Trophoblast cell (in vitro differentiated cells and primary cell): ENCODE results near the gene UBL7.
A peak's percentile ranks its signal among the peaks of the same experiment; 100 is the strongest.

Source experiments
- DNase-seq, 2 donors: peaks; one replicate each; pipeline ENCODE4 v3.0.0-alpha.2; 2016
- H2AFZ ChIP-seq: 2 replicates; pipeline ENCODE4 v1.6.1; 2013; ENCODE audit warnings: low read length, moderate library complexity, mild to moderate bottlenecking; ENCODE audit not compliant: insufficient read depth, poor library complexity
- H2AK5ac ChIP-seq: 2 replicates; pipeline ENCODE4 v1.6.1; 2013; ENCODE audit warnings: mild to moderate bottlenecking, low read length
- H2BK120ac ChIP-seq: 2 replicates; pipeline ENCODE4 v1.6.1; 2013; ENCODE audit warnings: low read length, mild to moderate bottlenecking, moderate library complexity; ENCODE audit not compliant: insufficient read depth, poor library complexity
- H2BK12ac ChIP-seq: 2 replicates; pipeline ENCODE4 v1.6.1; 2013; ENCODE audit warnings: mild to moderate bottlenecking, low read length, moderate library complexity
- H2BK5ac ChIP-seq: 2 replicates; pipeline ENCODE4 v1.6.1; 2013; ENCODE audit warnings: low read length, low read depth, moderate library complexity, mild to moderate bottlenecking; ENCODE audit not compliant: poor library complexity
- H3K14ac ChIP-seq: 2 replicates; pipeline ENCODE4 v1.6.1; 2013; ENCODE audit warnings: mild to moderate bottlenecking, low read length
- H3K18ac ChIP-seq: 2 replicates; pipeline ENCODE4 v1.6.1; 2013; ENCODE audit warnings: mild to moderate bottlenecking, low read length
- H3K23ac ChIP-seq: 2 replicates; pipeline ENCODE4 v1.6.1; 2013; ENCODE audit warnings: low read length
- H3K27ac ChIP-seq: 2 replicates; pipeline ENCODE4 v1.5.1; 2013; ENCODE audit warnings: low read depth, mild to moderate bottlenecking, inconsistent platforms, low read length, moderate library complexity
- H3K27me3 ChIP-seq: 2 replicates; pipeline ENCODE4 v1.6.1; 2013; ENCODE audit warnings: inconsistent platforms, mild to moderate bottlenecking, low read length, moderate library complexity; ENCODE audit not compliant: insufficient read depth
- H3K36me3 ChIP-seq, 2 experiments: 1 replicate in 1 of 2; 2 replicates in 1 of 2; pipeline ENCODE4 v1.6.1; 2013; ENCODE audit warnings: low read length in 2 of 2, mild to moderate bottlenecking in 2 of 2, moderate library complexity in 1 of 2; ENCODE audit not compliant: insufficient read depth in 2 of 2, control insufficient read depth in 1 of 2
- H3K4ac ChIP-seq: 2 replicates; pipeline ENCODE4 v1.6.1; 2013; ENCODE audit warnings: low read depth, mild to moderate bottlenecking, low read length, moderate library complexity
- H3K4me1 ChIP-seq, 2 experiments: 1 replicate in 1 of 2; 2 replicates in 1 of 2; pipeline ENCODE4 v1.6.1; 2013; ENCODE audit warnings: low read length in 2 of 2, mild to moderate bottlenecking in 2 of 2, moderate library complexity in 1 of 2; ENCODE audit not compliant: insufficient read depth in 2 of 2, control insufficient read depth in 1 of 2
- H3K4me2 ChIP-seq: 2 replicates; pipeline ENCODE4 v1.6.1; 2013; ENCODE audit warnings: inconsistent platforms, mild to moderate bottlenecking, low read length, moderate library complexity
- H3K4me3 ChIP-seq: 2 replicates; pipeline ENCODE4 v1.5.1; 2013; ENCODE audit warnings: mild to moderate bottlenecking, low read depth, low read length, inconsistent platforms
- H3K79me1 ChIP-seq: one replicate; pipeline ENCODE4 v1.6.1; 2013; ENCODE audit warnings: low read length
- H3K79me2 ChIP-seq: 2 replicates; pipeline ENCODE4 v1.6.1; 2013; ENCODE audit warnings: low read length, mild to moderate bottlenecking; ENCODE audit not compliant: control insufficient read depth, insufficient read depth, poor library complexity
- H3K9ac ChIP-seq: 2 replicates; pipeline ENCODE4 v1.6.1; 2013; ENCODE audit warnings: mild to moderate bottlenecking, low read length
- H3K9me3 ChIP-seq: 2 replicates; pipeline ENCODE4 v1.6.1; 2013; ENCODE audit warnings: low read depth, mild to moderate bottlenecking, control low read depth, inconsistent platforms, low read length; ENCODE audit not compliant: insufficient read depth
- H4K12ac ChIP-seq: 2 replicates; pipeline ENCODE4 v1.6.1; 2013; ENCODE audit warnings: low read depth, mild to moderate bottlenecking, low read length, moderate library complexity
- H4K8ac ChIP-seq: 2 replicates; pipeline ENCODE4 v1.6.1; 2013; ENCODE audit warnings: low read depth, mild to moderate bottlenecking, low read length, moderate library complexity
- H4K91ac ChIP-seq: one replicate; pipeline ENCODE4 v1.6.1; 2013; ENCODE audit warnings: low read depth, mild to moderate bottlenecking, low read length, moderate library complexity
- WGBS: extraction: QIAGEN DNeasy Blood & Tissue Kit; methylation state at CpG from one replicate; pipeline ENCODE4 v1.1.7; 2013; ENCODE audit warnings: missing lambda C conversion rate; ENCODE audit not compliant: insufficient read length, insufficient coverage; ENCODE audit errors: extremely low coverage; 5-methylcytosine and 5-hydroxymethylcytosine counted together

The UBL7 gene

GRCh38 chr15:74419432-74419831 lies 41.5 kb downstream of the UBL7 start:
- Histone ChIP-seq H3K4ac (peak overlapping the region; percentile 7), H2AFZ (no peak overlapping the region), H3K27me3 (no peaks in the 10 kb centered on the region), H3K9ac (no peak overlapping the region), H3K27ac (no peak overlapping the region), H3K79me2 (peaks cover 25% of the 10 kb centered on the region), H3K79me1 (peaks cover 36% of the 10 kb centered on the region), H3K4me3 (no peak overlapping the region), H3K14ac (peak overlapping the region; percentile 12), H4K8ac (no peak overlapping the region), H3K23ac (no peak overlapping the region), H2BK120ac (no peak overlapping the region), H3K36me3 (peaks cover 36 to 42% of the 10 kb centered on the region in 2 experiments), H4K91ac (peak overlapping the region; percentile 33), H2BK12ac (no peak overlapping the region), H3K4me2 (no peak overlapping the region), H3K9me3 (no peaks in the 10 kb centered on the region), H3K4me1 (peaks cover 51 to 55% of the 10 kb centered on the region in 2 experiments), H2BK5ac (no peak overlapping the region), H3K18ac (peak overlapping the region; percentile 40), H4K12ac (no peak overlapping the region), H2AK5ac (no peak overlapping the region)
- WGBS: no CpG with 5 or more reads among the region's 4 CpGs
- DNase-seq: no peak

- Histone ChIP-seq H2BK12ac (peak overlapping the region; percentile 5), H4K91ac (peak overlapping the region; percentile 33), H4K8ac (no peak overlapping the region), H3K23ac (no peak overlapping the region), H3K4ac (peak overlapping the region; percentile 9), H3K79me2 (peaks cover 22% of the 10 kb centered on the region), H3K4me1 (peaks cover 52 to 57% of the 10 kb centered on the region in 2 experiments), H3K14ac (peak overlapping the region; percentile 31), H3K79me1 (peaks cover 33% of the 10 kb centered on the region), H3K9ac (no peak overlapping the region), H3K18ac (peak overlapping the region; percentile 10), H2AK5ac (peak overlapping the region; percentile 16), H2AFZ (no peak overlapping the region), H4K12ac (no peak overlapping the region), H3K36me3 (peaks cover 42 to 45% of the 10 kb centered on the region in 2 experiments), H3K27me3 (no peaks in the 10 kb centered on the region), H2BK5ac (no peak overlapping the region), H3K27ac (no peak overlapping the region), H3K4me2 (no peak overlapping the region), H3K4me3 (no peak overlapping the region), H3K9me3 (no peaks in the 10 kb centered on the region), H2BK120ac (no peak overlapping the region)
- DNase-seq: no peak
- WGBS: no CpG with 5 or more reads among the region's 16 CpGs
These were observed 42.2 kb downstream of the UBL7 start for GRCh38 chr15:74418575-74419338.

GRCh38 chr15:74417670-74418069 lies 43.3 kb downstream of the UBL7 start:
- no peak overlapping the region for H2BK120ac ChIP-seq
- peaks cover 22% of the 10 kb centered on the region for H3K79me2 ChIP-seq
- H2AK5ac ChIP-seq: no peak overlapping the region
- no peak overlapping the region for H3K9ac ChIP-seq
- no peak overlapping the region for H3K14ac ChIP-seq
- no peak overlapping the region for H2BK5ac ChIP-seq
- peaks cover 48 to 55% of the 10 kb centered on the region in 2 experiments for H3K36me3 ChIP-seq
- no peak overlapping the region for H4K8ac ChIP-seq
- no peak for DNase-seq
- no peak overlapping the region for H3K4me3 ChIP-seq
- H2BK12ac ChIP-seq: peak overlapping the region; percentile 0
- H3K27me3 ChIP-seq: no peaks in the 10 kb centered on the region
- peaks cover 30% of the 10 kb centered on the region for H3K79me1 ChIP-seq
- peak overlapping the region; percentile 0 for H4K91ac ChIP-seq
- no peak overlapping the region for H3K4me2 ChIP-seq
- no peak overlapping the region for H3K23ac ChIP-seq
- no peak overlapping the region for H4K12ac ChIP-seq
- H3K27ac ChIP-seq: no peak overlapping the region
- H3K18ac ChIP-seq: peak overlapping the region; percentile 34
- WGBS: no CpG with 5 or more reads among the region's 9 CpGs
- no peaks in the 10 kb centered on the region for H3K9me3 ChIP-seq
- peaks cover 44 to 51% of the 10 kb centered on the region in 2 experiments for H3K4me1 ChIP-seq
- no peak overlapping the region for H3K4ac ChIP-seq
- H2AFZ ChIP-seq: no peak overlapping the region

- Histone ChIP-seq H3K4ac (no peak overlapping the region), H3K27me3 (no peaks in the 10 kb centered on the region), H3K4me1 (peaks cover 40 to 47% of the 10 kb centered on the region in 2 experiments), H2AK5ac (no peak overlapping the region), H3K18ac (no peak overlapping the region), H2BK120ac (no peak overlapping the region), H3K79me1 (peaks cover 26% of the 10 kb centered on the region), H3K27ac (no peak overlapping the region), H3K4me2 (no peak overlapping the region), H3K14ac (no peak overlapping the region), H2BK12ac (no peak overlapping the region), H3K79me2 (peaks cover 19% of the 10 kb centered on the region), H3K36me3 (peaks cover 48 to 56% of the 10 kb centered on the region in 2 experiments), H4K8ac (no peak overlapping the region), H3K9ac (no peak overlapping the region), H2AFZ (no peak overlapping the region), H2BK5ac (no peak overlapping the region), H4K91ac (no peak overlapping the region), H3K23ac (no peak overlapping the region), H4K12ac (no peak overlapping the region), H3K4me3 (no peak overlapping the region), H3K9me3 (no peaks in the 10 kb centered on the region)
- DNase-seq: no peak
- no CpG with 5 or more reads among the region's 13 CpGs for WGBS
These were observed 43.7 kb downstream of the UBL7 start for GRCh38 chr15:74417225-74417624.
